ENCODE measurements around the gene BCKDHA. TPM values are rescaled to one million over a fixed set of nuclear protein-coding genes. Genes with fewer than 3 reads are reported as not detected.

BCKDHA gene
- polyA plus RNA-seq, 1 of the 3 experiments (the other 2 are of a cell fraction), result 30.9 TPM

GRCh38 chr19:41442473-41443355 is 45.1 kb downstream of the BCKDHA start, which contains the start of gene ERICH4:
ERICH4 (plus strand) TSS chr19:41443156; CDS start chr19:41443170, 14 bp downstream.
- 11% methylated on average over 6 of the region's 7 CpGs for WGBS (ENCODE audit: low lambda C conversion rate)
- no peak within 1 kb of the TSS for H3K9ac ChIP-seq
- TF ChIP-seq SIN3A (IDR thresholded peaks at IDR 0.05; ENCODE audit: borderline replicate concordance, low read depth, low read length), result no peak
- TF ChIP-seq, protein P1, sequence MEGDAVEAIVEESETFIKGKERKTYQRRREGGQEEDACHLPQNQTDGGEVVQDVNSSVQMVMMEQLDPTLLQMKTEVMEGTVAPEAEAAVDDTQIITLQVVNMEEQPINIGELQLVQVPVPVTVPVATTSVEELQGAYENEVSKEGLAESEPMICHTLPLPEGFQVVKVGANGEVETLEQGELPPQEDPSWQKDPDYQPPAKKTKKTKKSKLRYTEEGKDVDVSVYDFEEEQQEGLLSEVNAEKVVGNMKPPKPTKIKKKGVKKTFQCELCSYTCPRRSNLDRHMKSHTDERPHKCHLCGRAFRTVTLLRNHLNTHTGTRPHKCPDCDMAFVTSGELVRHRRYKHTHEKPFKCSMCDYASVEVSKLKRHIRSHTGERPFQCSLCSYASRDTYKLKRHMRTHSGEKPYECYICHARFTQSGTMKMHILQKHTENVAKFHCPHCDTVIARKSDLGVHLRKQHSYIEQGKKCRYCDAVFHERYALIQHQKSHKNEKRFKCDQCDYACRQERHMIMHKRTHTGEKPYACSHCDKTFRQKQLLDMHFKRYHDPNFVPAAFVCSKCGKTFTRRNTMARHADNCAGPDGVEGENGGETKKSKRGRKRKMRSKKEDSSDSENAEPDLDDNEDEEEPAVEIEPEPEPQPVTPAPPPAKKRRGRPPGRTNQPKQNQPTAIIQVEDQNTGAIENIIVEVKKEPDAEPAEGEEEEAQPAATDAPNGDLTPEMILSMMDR (IDR thresholded peaks at IDR 0.05), result no peak
- TF ChIP-seq, protein P2, sequence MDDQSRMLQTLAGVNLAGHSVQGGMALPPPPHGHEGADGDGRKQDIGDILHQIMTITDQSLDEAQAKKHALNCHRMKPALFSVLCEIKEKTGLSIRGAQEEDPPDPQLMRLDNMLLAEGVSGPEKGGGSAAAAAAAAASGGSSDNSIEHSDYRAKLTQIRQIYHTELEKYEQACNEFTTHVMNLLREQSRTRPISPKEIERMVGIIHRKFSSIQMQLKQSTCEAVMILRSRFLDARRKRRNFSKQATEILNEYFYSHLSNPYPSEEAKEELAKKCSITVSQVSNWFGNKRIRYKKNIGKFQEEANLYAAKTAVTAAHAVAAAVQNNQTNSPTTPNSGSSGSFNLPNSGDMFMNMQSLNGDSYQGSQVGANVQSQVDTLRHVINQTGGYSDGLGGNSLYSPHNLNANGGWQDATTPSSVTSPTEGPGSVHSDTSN (IDR thresholded peaks at IDR 0.05), result no peak
- H3K36me3 ChIP-seq (replicated peaks in 1 of 2; ENCODE audit: control insufficient read depth in 1 of 2, insufficient read depth in 2 of 2, low read length in 1 of 2), result peaks cover 0 to 3% of the 10 kb centered on the region in 2 experiments
- DNase-seq, result no peak
- H3K9me2 ChIP-seq, result no peaks in the 10 kb centered on the region
- H3K9me3 ChIP-seq, result no peaks in the 10 kb centered on the region
- CTCF ChIA-PET, result interaction anchor here (0.7 to 1.1 kb wide), 3 partner anchors 112 to 127 kb away, joined by 3 to 5 read pairs (median 3); no protein-coding TSS in a partner anchor
- no peak within 1 kb of the TSS for H3K4me3 ChIP-seq (ENCODE audit: low read depth in 2 of 2, low read length in 1 of 2)
- H3F3A ChIP-seq (replicated peaks; ENCODE audit: insufficient read depth), result no peaks in the 10 kb centered on the region
- no peak within 1 kb of the TSS for H3K27ac ChIP-seq (ENCODE audit: low read depth in 2 of 2, low read length in 1 of 2)
- no peak within 1 kb of the TSS for H3K4me2 ChIP-seq
- H3K4me1 ChIP-seq (ENCODE audit: control insufficient read depth in 1 of 2, insufficient read depth in 2 of 2, low read depth in 1 of 2, low read length in 1 of 2), result peaks cover 0 to 4% of the 10 kb centered on the region in 2 experiments; a peak in 3 of 4 replicates
- peaks cover 47% of the 10 kb centered on the region for H3K27me3 ChIP-seq (ENCODE audit: insufficient read depth)
- peaks cover 12% of the 10 kb centered on the region; the same call in 1 of the 2 replicates for H3K79me2 ChIP-seq (ENCODE audit: insufficient read depth)
- POLR2A ChIA-PET, result no interaction called here
- H2AFZ ChIP-seq (ENCODE audit: low read depth), result no peak within 1 kb of the TSS
- H4K20me1 ChIP-seq (ENCODE audit: insufficient read depth), result no peaks in the 10 kb centered on the region

GRCh38 chr19:41443813-41444455 is 46.3 kb downstream of the BCKDHA start:
- Histone ChIP-seq H3K9ac (no peak overlapping the region), H3K27me3 (ENCODE audit: insufficient read depth) (peaks cover 56% of the 10 kb centered on the region), H3K4me2 (no peak overlapping the region), H3F3A (replicated peaks; ENCODE audit: insufficient read depth) (no peaks in the 10 kb centered on the region), H3K4me3 (ENCODE audit: low read depth in 2 of 2, low read length in 1 of 2) (no peak overlapping the region), H3K79me2 (ENCODE audit: insufficient read depth) (peaks cover under 1% of the 10 kb centered on the region; the same call in 1 of the 2 replicates), H2AFZ (ENCODE audit: low read depth) (no peak overlapping the region), H3K36me3 (replicated peaks in 1 of 2; ENCODE audit: control insufficient read depth in 1 of 2, insufficient read depth in 2 of 2, low read length in 1 of 2) (no peaks in the 10 kb centered on the region), H3K9me3 (no peaks in the 10 kb centered on the region), H4K20me1 (ENCODE audit: insufficient read depth) (no peaks in the 10 kb centered on the region), H3K4me1 (ENCODE audit: control insufficient read depth in 1 of 2, insufficient read depth in 2 of 2, low read depth in 1 of 2, low read length in 1 of 2) (peaks cover 0 to under 1% of the 10 kb centered on the region in 2 experiments; a peak in 3 of 4 replicates), H3K27ac (ENCODE audit: low read depth in 2 of 2, low read length in 1 of 2) (no peak overlapping the region), H3K9me2 (no peaks in the 10 kb centered on the region)
- TF ChIP-seq FOSL2 (IDR thresholded peaks at IDR 0.05; ENCODE audit: borderline replicate concordance, low read depth), result no peak
- TF ChIP-seq TAF1 (IDR thresholded peaks at IDR 0.05; ENCODE audit: borderline replicate concordance, low read depth, low read length), result no peak
- no peak for TF ChIP-seq TCF12 (IDR thresholded peaks at IDR 0.05)
- no peak for TF ChIP-seq IRF3 (IDR thresholded peaks at IDR 0.05; ENCODE audit: low read depth, low read length)
- TF ChIP-seq EZH2phosphoT487 (IDR thresholded peaks at IDR 0.05; ENCODE audit: borderline replicate concordance, low read depth), result no peak
- TF ChIP-seq RFX5 (IDR thresholded peaks at IDR 0.05; ENCODE audit: low read length), result no peak
- no peak for TF ChIP-seq GATA2 (CRISPR knock-in tag; IDR thresholded peaks at IDR 0.05)
- no peak for TF ChIP-seq YY1 (IDR thresholded peaks at IDR 0.05; ENCODE audit: low read depth)
- no peak for TF ChIP-seq RCOR1 (IDR thresholded peaks at IDR 0.05; ENCODE audit: low read length)
- no peak for TF ChIP-seq RAD21 (IDR thresholded peaks at IDR 0.05; ENCODE audit: low read length)
- TF ChIP-seq, protein P3, sequence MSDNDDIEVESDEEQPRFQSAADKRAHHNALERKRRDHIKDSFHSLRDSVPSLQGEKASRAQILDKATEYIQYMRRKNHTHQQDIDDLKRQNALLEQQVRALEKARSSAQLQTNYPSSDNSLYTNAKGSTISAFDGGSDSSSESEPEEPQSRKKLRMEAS (IDR thresholded peaks at IDR 0.05; ENCODE audit: low read depth), result no peak
- no peak for TF ChIP-seq CHD2 (IDR thresholded peaks at IDR 0.05; ENCODE audit: low read length, partially characterized antibody)
- WGBS (ENCODE audit: low lambda C conversion rate), result 15% methylated on average over 6 of the region's 6 CpGs
- DNase-seq, result no peak
- CTCF ChIA-PET, result interaction anchor here (0.9 to 1.9 kb wide), 2 partner anchors 120 kb away, joined by 3 to 5 read pairs; no protein-coding TSS in a partner anchor
- POLR2A ChIA-PET, result no interaction called here
